Coronary artery (tissue), 2 donors: ENCODE measurements around the gene TEAD4.

ENCODE experiments used
- DNase-seq: peaks from one replicate; pipeline ENCODE4 v3.0.0-alpha.2; 2017; ENCODE audit warnings: low spot score
- H3K27ac ChIP-seq, 2 donors: fragments of 200-600 bp; sonication (generic); one replicate each; pipeline ENCODE4 v1.5.1; 2016 to 2019
- H3K4me3 ChIP-seq: fragments of 200-600 bp; sonication (generic); 2 replicates; pipeline ENCODE4 v1.5.1; 2016; ENCODE audit warnings: mild to moderate bottlenecking, moderate library complexity
- TF ChIP-seq, protein P1 (sequence below): fragments of 200-600 bp; sonication (generic); IDR thresholded peaks from one replicate; pipeline ENCODE4 v1.5.1; 2019; ENCODE audit warnings: antibody characterized with exemption

TEAD4 gene

DNA sequence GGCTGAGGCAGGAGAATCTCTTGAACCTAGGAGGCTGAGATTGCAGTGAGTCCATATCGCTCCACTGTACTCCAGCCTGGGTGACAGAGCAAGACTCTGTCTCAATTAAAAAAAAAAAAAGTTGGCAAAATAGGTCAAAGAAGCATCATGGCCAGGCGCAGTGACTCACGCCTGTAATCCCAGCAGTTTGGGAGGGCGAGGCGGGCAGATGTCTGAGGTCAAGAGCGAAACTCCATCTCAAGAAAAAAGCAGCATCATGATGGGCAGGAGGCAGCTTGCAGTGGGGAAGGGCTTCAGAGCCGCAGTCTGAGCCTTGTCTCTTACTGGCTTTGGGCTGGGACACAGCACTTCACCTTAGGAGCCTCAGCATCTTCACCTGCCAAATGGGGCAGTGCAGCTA, 21.4 kb downstream of the TEAD4 start:
- TF ChIP-seq, protein P1, sequence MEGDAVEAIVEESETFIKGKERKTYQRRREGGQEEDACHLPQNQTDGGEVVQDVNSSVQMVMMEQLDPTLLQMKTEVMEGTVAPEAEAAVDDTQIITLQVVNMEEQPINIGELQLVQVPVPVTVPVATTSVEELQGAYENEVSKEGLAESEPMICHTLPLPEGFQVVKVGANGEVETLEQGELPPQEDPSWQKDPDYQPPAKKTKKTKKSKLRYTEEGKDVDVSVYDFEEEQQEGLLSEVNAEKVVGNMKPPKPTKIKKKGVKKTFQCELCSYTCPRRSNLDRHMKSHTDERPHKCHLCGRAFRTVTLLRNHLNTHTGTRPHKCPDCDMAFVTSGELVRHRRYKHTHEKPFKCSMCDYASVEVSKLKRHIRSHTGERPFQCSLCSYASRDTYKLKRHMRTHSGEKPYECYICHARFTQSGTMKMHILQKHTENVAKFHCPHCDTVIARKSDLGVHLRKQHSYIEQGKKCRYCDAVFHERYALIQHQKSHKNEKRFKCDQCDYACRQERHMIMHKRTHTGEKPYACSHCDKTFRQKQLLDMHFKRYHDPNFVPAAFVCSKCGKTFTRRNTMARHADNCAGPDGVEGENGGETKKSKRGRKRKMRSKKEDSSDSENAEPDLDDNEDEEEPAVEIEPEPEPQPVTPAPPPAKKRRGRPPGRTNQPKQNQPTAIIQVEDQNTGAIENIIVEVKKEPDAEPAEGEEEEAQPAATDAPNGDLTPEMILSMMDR = no peak
- DNase-seq = no peak
- no peak overlapping the region for H3K27ac ChIP-seq
- H3K4me3 ChIP-seq = no peak overlapping the region

DNA sequence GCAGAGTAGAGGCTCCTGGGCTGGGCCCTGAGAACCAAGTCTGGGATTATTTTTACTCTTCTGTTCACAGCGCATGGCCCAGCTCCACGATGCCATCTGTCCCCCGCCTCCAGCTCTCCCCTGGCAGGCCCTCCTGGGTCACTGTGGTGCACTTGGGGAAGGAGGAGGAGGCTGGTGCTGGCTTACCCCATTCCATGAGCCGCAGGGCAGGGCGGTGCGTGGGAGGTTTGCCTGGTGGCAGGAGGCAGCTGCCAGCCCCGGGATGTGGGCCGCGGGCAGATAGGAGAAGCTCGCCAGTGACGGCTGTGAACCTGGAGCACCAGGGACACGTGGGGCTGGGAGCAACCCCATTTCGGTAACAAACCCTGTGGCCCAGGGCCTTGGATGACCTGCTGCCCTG, 23.2 kb downstream of the TEAD4 start:
- TF ChIP-seq, protein P1 = no peak
- no peak for DNase-seq
- Histone ChIP-seq H3K27ac (no peak overlapping the region), H3K4me3 (no peak overlapping the region)

DNA sequence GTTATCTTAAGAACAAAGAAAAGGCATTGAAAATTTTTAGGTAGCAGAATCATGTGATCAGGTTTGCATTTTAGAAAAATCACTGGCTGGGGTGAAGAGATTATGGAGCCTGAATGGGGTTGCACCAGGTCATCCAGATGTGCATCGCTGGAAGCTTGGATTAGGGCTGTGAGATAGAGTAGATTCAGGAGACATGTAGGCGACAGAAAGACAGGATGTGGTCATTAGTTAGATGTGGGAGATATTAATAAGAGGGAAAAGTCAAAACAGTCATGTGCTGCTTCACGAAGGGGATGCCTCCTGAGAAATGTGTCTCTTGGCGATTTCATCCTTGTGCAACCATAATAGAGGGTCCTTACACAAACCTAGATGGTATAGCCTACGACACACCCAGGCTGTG, 25.1 kb downstream of the TEAD4 start:
- no peak for DNase-seq
- Histone ChIP-seq H3K4me3 (no peak overlapping the region), H3K27ac (no peak overlapping the region)
- TF ChIP-seq, protein P1 = no peak

DNA sequence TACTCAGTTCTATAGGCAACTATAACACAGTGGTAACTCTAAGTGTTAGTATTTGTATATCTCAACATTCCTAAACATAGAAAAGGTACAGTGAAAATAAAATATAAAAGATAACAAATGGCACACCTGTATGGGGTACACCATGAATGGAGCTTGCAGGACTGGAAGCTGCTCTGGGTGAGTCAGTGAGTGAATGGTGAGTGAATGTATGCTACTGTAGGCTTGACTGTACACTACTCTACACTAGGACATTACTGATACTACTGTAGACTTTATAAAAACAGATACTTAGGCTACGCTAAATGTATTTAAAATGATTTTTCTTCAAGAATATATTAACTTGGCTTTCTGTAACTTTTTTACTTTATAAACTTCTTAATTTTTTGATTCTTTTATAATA, 25.5 kb downstream of the TEAD4 start:
- no peak overlapping the region for H3K27ac ChIP-seq
- H3K4me3 ChIP-seq = no peak overlapping the region
- TF ChIP-seq, protein P1 = no peak
- no peak for DNase-seq

DNA sequence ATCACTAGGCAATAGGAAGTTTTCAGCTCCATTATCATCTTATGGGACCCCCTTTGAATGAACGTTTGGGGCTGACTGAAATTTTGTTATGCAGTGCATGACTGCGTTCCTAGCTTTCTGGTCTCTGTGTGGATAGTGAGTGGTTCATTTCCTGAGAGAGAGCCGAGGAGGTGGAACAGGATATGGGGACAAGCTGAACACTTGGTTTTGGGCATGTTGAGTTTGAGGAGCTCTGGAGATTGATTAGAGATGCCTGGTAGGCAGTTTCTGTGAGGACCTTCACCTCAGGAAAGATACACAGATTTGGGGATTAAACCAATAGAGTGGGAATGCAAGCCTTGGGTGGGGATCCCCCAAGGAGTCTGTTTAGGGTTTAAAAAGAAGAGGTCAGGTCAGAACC, 27.7 kb downstream of the TEAD4 start:
- H3K4me3 ChIP-seq = no peak overlapping the region
- TF ChIP-seq, protein P1 = no peak
- no peak for DNase-seq
- H3K27ac ChIP-seq = no peak overlapping the region

DNA sequence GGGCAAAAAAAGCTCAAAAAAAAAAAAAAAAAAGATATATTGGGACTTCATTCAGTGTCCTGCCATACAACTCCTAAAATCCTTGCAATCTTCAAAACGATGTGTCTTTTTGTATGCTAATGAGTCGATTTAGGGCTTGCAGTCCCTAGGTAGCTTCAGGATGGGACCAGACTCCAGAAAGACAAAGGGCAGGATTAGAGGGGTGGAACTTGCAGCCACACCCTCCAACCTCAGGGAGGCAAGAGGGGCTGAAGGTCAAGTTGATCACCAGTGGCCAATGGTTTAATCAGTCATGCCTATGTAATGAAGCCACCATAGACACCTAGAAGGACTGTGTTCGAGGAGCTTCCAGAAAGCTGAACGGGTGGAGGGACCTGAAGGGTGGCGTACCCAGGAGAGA, 29.3 kb downstream of the TEAD4 start:
- no peak for DNase-seq
- no peak overlapping the region for H3K4me3 ChIP-seq
- TF ChIP-seq, protein P1 = no peak
- no peak overlapping the region for H3K27ac ChIP-seq

DNA sequence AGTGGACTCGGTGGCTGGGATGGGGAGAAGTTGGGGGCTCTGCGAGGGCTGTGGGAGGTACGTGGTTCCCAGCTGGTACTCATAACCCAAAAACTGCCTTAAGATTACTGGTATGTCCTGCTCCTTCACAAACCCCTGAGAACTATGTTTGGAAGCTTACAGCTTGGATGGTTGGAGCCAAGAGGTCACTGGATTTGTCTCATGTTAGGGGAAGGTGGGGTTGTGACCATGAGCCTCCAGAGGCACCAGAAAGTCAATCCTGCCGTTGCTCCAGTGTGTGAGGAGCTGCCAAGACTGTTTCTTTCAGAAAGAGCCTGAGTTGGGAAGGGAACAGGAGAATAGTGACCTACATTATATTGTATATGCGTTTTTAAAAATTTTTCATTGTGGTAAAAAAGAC, 33.5 kb downstream of the TEAD4 start:
- H3K27ac ChIP-seq = no peak overlapping the region
- TF ChIP-seq, protein P1 = no peak
- H3K4me3 ChIP-seq = no peak overlapping the region
- DNase-seq = no peak
